Coronary artery (tissue), 2 donors: ENCODE data around the gene MAX.

Source experiments
- DNase-seq: peaks from one replicate; pipeline ENCODE4 v3.0.0-alpha.2; 2017; ENCODE audit warnings: low spot score
- H3K27ac ChIP-seq, 2 donors: fragments of 200-600 bp; sonication (generic); one replicate each; pipeline ENCODE4 v1.5.1; 2016 to 2019
- H3K4me3 ChIP-seq: fragments of 200-600 bp; sonication (generic); 2 replicates; pipeline ENCODE4 v1.5.1; 2016; ENCODE audit warnings: mild to moderate bottlenecking, moderate library complexity
- TF ChIP-seq, protein P1 (sequence below): fragments of 200-600 bp; sonication (generic); IDR thresholded peaks from one replicate; pipeline ENCODE4 v1.5.1; 2019; ENCODE audit warnings: antibody characterized with exemption

MAX gene, protein sequence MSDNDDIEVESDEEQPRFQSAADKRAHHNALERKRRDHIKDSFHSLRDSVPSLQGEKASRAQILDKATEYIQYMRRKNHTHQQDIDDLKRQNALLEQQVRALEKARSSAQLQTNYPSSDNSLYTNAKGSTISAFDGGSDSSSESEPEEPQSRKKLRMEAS

DNA sequence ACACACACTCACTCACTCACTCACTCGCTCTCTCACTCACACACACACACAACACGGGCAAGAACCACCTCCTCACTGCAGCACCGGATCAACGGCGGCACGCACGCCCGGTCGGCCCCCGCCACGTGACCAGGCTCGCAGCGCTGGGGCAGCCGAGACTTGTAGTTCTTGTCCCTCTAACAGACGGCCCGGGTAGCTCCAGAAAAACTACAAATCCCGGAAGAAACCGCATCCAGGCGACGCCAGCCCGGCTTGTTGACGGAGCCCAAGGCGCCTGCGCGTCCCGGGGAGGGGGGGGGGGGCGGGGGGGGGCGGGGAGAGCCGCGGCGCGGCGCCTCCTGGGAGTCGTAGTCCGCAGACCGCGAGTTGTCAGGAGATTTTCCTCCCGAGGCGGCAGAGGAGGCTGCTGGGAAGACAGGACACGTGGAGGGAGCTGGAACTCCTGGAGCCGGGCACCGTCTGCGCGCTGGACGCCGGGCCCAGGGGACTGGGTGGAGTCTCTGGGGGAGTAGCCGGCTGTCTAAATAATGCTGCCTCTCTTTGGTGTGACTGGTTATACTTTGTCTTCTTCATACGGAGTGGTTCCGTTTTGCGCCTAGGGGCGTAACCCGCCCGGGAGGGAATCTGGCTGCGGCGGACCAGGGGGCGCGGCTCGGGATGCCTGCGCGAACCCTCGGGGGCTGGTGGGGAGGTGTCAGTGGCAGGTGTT is at the start of gene MAX:
MAX (minus strand) TSS at position 77 of the 709 bp plus-strand sequence. CDS start 178 bp downstream, outside the sequence.
- Histone ChIP-seq H3K4me3 (peak within 1 kb of the TSS; percentile 72), H3K27ac (peak within 1 kb of the TSS; percentile 84 to 85)
- peak; percentile 100 for DNase-seq
- TF ChIP-seq, protein P1, sequence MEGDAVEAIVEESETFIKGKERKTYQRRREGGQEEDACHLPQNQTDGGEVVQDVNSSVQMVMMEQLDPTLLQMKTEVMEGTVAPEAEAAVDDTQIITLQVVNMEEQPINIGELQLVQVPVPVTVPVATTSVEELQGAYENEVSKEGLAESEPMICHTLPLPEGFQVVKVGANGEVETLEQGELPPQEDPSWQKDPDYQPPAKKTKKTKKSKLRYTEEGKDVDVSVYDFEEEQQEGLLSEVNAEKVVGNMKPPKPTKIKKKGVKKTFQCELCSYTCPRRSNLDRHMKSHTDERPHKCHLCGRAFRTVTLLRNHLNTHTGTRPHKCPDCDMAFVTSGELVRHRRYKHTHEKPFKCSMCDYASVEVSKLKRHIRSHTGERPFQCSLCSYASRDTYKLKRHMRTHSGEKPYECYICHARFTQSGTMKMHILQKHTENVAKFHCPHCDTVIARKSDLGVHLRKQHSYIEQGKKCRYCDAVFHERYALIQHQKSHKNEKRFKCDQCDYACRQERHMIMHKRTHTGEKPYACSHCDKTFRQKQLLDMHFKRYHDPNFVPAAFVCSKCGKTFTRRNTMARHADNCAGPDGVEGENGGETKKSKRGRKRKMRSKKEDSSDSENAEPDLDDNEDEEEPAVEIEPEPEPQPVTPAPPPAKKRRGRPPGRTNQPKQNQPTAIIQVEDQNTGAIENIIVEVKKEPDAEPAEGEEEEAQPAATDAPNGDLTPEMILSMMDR, result no peak

DNA sequence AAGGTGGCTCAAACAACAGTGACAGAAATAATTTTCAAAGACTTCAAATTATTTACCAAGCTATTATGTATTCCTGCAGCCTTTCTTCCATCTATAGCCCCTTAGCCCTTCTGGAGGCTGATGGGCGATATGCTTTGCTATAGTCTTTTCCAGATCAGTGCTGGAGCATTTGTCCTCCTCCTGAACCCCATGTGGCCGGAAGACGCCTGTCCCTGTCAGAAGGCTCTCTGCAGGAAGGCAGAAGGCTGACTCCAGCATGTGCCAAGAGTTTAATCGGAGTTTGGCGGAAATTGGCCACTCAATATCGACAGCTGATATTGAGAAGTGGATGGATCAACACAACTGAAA is 49.3 kb upstream of the MAX start:
- H3K4me3 ChIP-seq, result no peak overlapping the region
- DNase-seq, result no peak
- no peak overlapping the region for H3K27ac ChIP-seq
- TF ChIP-seq, protein P1, result no peak

DNA sequence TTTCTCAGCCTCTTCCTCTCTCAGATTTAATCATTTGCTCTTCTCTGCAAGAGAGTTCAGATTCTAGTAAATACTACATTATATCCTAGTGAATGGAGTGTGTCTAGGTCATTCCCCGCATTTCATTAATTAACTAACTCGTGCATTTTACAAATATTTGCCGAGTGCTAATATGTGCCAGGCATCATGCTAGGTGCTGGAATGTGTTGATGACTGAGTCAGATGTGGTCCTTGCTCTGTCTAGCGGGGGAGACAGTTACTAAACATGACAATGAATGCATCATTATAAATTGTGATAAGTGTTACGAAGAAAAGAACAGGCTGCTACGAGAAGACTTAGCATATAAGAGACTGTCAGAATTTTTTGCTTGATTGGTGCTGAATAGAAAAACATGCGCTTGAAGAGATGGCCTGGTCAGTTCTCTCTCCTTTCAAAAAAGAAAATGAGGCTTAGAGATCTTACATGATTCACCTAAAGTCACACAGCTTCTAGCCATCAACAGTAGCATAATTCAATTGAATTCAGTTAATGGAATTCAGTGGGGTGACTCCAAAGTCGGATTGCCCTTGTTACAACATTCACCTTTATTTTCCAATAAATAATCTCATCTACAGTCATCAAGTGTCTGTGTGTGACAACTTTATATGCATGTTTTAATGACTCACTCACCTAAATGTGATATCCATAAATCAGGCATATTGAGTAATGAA is 48.7 kb upstream of the MAX start:
- no peak overlapping the region for H3K27ac ChIP-seq
- TF ChIP-seq, protein P1, result no peak
- H3K4me3 ChIP-seq, result no peak overlapping the region
- no peak for DNase-seq

DNA sequence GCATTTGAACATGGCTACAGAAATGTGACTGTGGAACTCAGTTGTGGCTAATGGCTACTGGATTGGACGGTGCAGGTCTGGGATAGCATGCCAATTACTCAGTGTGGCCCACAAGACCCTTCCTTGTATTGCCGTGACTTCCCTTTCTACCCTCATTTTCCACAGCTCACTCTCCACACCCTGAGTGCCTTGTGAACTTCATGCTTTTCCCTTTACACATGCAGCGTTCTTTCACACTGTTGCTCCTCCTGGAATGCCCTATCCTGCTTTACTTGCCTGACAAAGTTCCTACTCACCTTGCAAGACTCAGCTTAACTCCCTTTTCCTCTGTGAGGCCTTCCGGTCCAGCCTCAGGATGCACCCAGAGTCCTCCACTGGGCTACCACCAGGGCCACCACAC is 46.8 kb upstream of the MAX start:
- H3K27ac ChIP-seq, result no peak overlapping the region
- TF ChIP-seq, protein P1, result no peak
- no peak for DNase-seq
- H3K4me3 ChIP-seq, result no peak overlapping the region

DNA sequence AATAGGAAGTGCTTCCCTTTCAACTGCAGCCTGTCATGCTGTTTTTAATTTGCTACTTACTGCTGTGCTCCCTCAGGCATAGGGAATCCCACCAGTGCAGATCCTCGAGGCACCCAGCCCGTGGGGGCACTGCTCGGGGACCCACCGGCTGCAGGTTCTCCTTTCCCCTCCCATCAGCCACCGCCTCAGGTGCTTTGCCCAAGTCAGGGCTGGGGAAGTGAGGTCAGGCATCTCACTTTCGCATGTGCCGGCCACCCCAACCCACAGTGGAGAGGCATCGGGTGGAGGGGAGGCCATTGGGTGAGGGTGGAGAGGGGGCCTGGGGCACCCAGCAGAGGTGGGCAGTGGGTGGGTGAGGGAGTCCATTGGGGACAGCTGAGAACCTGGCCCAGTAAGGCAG is 41.9 kb upstream of the MAX start:
- DNase-seq, result no peak
- Histone ChIP-seq H3K4me3 (no peak overlapping the region), H3K27ac (no peak overlapping the region)
- TF ChIP-seq, protein P1, result no peak

DNA sequence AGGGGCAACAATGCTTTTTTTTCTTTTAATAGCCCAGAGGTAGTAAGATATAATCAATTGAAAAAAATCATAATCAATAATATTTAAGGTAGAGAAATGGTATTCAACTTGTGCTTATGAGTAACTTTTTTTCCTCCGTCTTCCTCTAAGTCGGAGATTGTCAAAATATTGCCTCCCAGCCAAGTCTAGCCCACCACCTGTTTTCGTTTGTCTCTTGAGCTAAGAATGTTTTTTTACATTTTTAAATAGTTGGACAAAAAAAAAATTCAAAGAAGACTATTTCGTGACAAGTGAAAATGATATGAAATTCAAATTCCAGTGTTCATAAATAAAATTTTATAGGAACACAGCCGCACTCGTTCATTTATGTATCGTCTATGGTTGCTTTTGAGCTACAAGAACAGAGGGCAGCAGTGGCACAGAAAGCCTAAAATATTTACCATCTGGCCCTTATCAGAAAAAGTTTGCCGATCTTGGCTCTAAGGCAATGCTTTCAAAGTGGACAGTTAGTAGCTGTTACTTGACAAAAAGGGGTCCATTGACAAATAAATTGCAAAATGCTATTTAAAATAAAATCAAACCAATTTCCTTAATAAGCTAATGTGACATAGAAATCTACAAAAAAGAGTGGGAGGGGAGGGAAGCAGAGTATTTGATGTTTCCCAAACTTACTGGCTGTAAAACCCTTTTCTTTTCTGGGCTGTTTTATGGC is 40.8 kb upstream of the MAX start:
- H3K27ac ChIP-seq, result no peak overlapping the region
- no peak for DNase-seq
- no peak overlapping the region for H3K4me3 ChIP-seq
- TF ChIP-seq, protein P1, result no peak
